ENCODE results near the gene TMEM208.

TMEM208 gene

GRCh38 chr16:67209565-67209964 is 17.4 kb upstream of the TMEM208 start:
- DNase-seq (ENCODE audit: low read depth in 2 of 2), result no peak

- no peak for DNase-seq (ENCODE audit: low read depth in 2 of 2)
These were observed 16.6 kb upstream of the TMEM208 start for GRCh38 chr16:67210069-67210937.

GRCh38 chr16:67211674-67212073 is 15.3 kb upstream of the TMEM208 start:
- no peak for DNase-seq (ENCODE audit: low read depth in 2 of 2)

- DNase-seq (ENCODE audit: low read depth in 2 of 2), result no peak
These were observed 14.2 kb upstream of the TMEM208 start for GRCh38 chr16:67212766-67213165.

- no peak for DNase-seq (ENCODE audit: low read depth in 2 of 2)
These were observed 13.5 kb upstream of the TMEM208 start for GRCh38 chr16:67213197-67214019.

GRCh38 chr16:67215706-67216105 is 11.2 kb upstream of the TMEM208 start:
- DNase-seq (ENCODE audit: low read depth in 2 of 2), result no peak

GRCh38 chr16:67216612-67217490 is 10.1 kb upstream of the TMEM208 start:
- DNase-seq (ENCODE audit: low read depth in 2 of 2), result no peak

GRCh38 chr16:67223992-67224391 is 2.9 kb upstream of the TMEM208 start:
- no peak for DNase-seq (ENCODE audit: low read depth in 2 of 2)

- no peak for DNase-seq (ENCODE audit: low read depth in 2 of 2)
These were observed 581 bp upstream of the TMEM208 start for GRCh38 chr16:67226295-67226803.

GRCh38 chr16:67227567-67227921 is 614 bp downstream of the TMEM208 start:
- DNase-seq (ENCODE audit: low read depth in 2 of 2), result no peak

- no peak for DNase-seq (ENCODE audit: low read depth in 2 of 2)
These were observed 1.3 kb downstream of the TMEM208 start for GRCh38 chr16:67228034-67228785.

GRCh38 chr16:67228905-67229304 is 2.0 kb downstream of the TMEM208 start:
- DNase-seq (ENCODE audit: low read depth in 2 of 2), result no peak

GRCh38 chr16:67229906-67230808 is 3.2 kb downstream of the TMEM208 start:
- DNase-seq (ENCODE audit: low read depth in 2 of 2), result no peak

- DNase-seq (ENCODE audit: low read depth in 2 of 2), result no peak
These were observed 4.1 kb downstream of the TMEM208 start for GRCh38 chr16:67230809-67231660.

GRCh38 chr16:67233596-67233995 is 6.7 kb downstream of the TMEM208 start:
- no peak for DNase-seq (ENCODE audit: low read depth in 2 of 2)

GRCh38 chr16:67234180-67234597 is 7.3 kb downstream of the TMEM208 start:
- DNase-seq (ENCODE audit: low read depth in 2 of 2), result no peak

- DNase-seq (ENCODE audit: low read depth in 2 of 2), result no peak
These were observed 9.1 kb downstream of the TMEM208 start for GRCh38 chr16:67235816-67236562.
